GM12878 (cell line): ENCODE results near the gene DPY19L1. TPM values are rescaled to one million over a fixed set of nuclear protein-coding genes. Genes with fewer than 3 reads are reported as not detected.
"Not testable (repeated sequence)": the region's sequence is repeated elsewhere in the genome, so short reads cannot be mapped to it uniquely, and the experiment has no call there.

ENCODE experiments used
- ATAC-seq: fragments of 200-7000 bp; cut with Tn5 transposase; 3 replicates; pipeline ENCODE4 v1.9.1; 2020; ENCODE audit warnings: mild to moderate bottlenecking, moderate library complexity
- BruUV-seq: library from RNA; stranded (reverse); fragments of 400-500 nt; replicated peaks from 2 replicates; lab custom pipeline; 2021; lab: Mats Ljungman, UMichigan
- CTCF ChIA-PET: fragments of 300-600 bp; sonication (Branson Sonifier 250); formaldehyde crosslinking; extraction: SDS; loops from one replicate; lab custom pipeline; 2021; ENCODE audit warnings: inconsistent platforms; lab: Yijun Ruan, JAX
- POLR2A ChIA-PET: fragments of 350-600 bp; formaldehyde crosslinking; extraction: SDS; loops from one replicate; lab custom pipeline; 2021; ENCODE audit warnings: inconsistent platforms; lab: Charles Lee
- RAD21 ChIA-PET: fragments of 300-600 bp; sonication (Branson Sonifier 250); formaldehyde crosslinking; loops from one replicate; lab custom pipeline; 2023; ENCODE audit warnings: antibody characterized with exemption; ENCODE audit not compliant: unreplicated experiment; lab: Charles Lee
- SMC1A ChIA-PET: fragments of 300-600 bp; sonication (Branson Sonifier 250); formaldehyde crosslinking; loops from one replicate; lab custom pipeline; 2023; ENCODE audit not compliant: unreplicated experiment, uncharacterized antibody; lab: Charles Lee
- DNase-seq: peaks from one replicate; pipeline ENCODE4 v3.0.0-alpha.2; 2011; ENCODE audit warnings: low read depth, low spot score
- FAIRE-seq: peaks from 3 replicates; lab custom pipeline; 2011; peaks lifted over from hg19 to GRCh38; lab: Jason Lieb, UNC
- H2AFZ ChIP-seq: 2 replicates; pipeline ENCODE4 v1.6.0; 2011; ENCODE audit warnings: low read depth, low read length, control low read depth; ENCODE audit not compliant: control insufficient read depth
- H3K27ac ChIP-seq: 2 replicates; pipeline ENCODE4 v1.5.1; 2011; ENCODE audit warnings: control low read depth; ENCODE audit not compliant: control insufficient read depth, insufficient read depth
- H3K27me3 ChIP-seq, 2 experiments: replicated peaks in 1 of 2; 2 replicates each; pipeline versions ENCODE4 v1.6.0 to v1.6.1; 2011; ENCODE audit warnings: low read length in 1 of 2; ENCODE audit not compliant: control insufficient read depth in 2 of 2, insufficient read depth in 2 of 2
- H3K36me3 ChIP-seq, 2 experiments: 2 replicates each; pipeline ENCODE4 v1.5.1; 2011; ENCODE audit warnings: low read length in 1 of 2; ENCODE audit not compliant: control insufficient read depth in 2 of 2, insufficient read depth in 2 of 2
- H3K4me1 ChIP-seq: 2 replicates; pipeline ENCODE4 v1.6.1; 2011; ENCODE audit warnings: mild to moderate bottlenecking, low read length, moderate library complexity, mixed read lengths; ENCODE audit not compliant: control insufficient read depth, insufficient read depth
- H3K4me2 ChIP-seq: 2 replicates; pipeline ENCODE4 v1.6.0; 2011; ENCODE audit warnings: control low read depth; ENCODE audit not compliant: control insufficient read depth, insufficient read depth
- H3K4me3 ChIP-seq: fragments of 200-600 bp; sonication (generic); 2 replicates; pipeline ENCODE4 v1.5.1; 2016
- H3K79me2 ChIP-seq: 2 replicates; pipeline ENCODE4 v1.6.0; 2011; ENCODE audit warnings: low read length; ENCODE audit not compliant: control insufficient read depth, insufficient read depth
- H3K9ac ChIP-seq: 2 replicates; pipeline ENCODE4 v1.8.0; 2011; ENCODE audit warnings: low read length, control low read depth, mixed read lengths; ENCODE audit not compliant: control insufficient read depth, insufficient read depth
- H3K9me3 ChIP-seq: replicated peaks from 3 replicates; pipeline ENCODE4 v1.5.1; 2011; ENCODE audit warnings: mild to moderate bottlenecking, low read length; ENCODE audit not compliant: control insufficient read depth, insufficient read depth
- H4K20me1 ChIP-seq: 2 replicates; pipeline ENCODE4 v1.6.0; 2011; ENCODE audit not compliant: control insufficient read depth, insufficient read depth
- BACH1 ChIP-seq: fragments of 450-650 bp; IDR thresholded peaks from 2 replicates; pipeline ENCODE4 v1.6.1; 2017; ENCODE audit warnings: mild to moderate bottlenecking, borderline replicate concordance
- BMI1 ChIP-seq: fragments of 450-650 bp; IDR thresholded peaks from 2 replicates; pipeline ENCODE4 v1.6.1; 2016; ENCODE audit warnings: mild to moderate bottlenecking, moderate library complexity, borderline replicate concordance
- ESRRA ChIP-seq: IDR thresholded peaks from 2 replicates; pipeline ENCODE4 v1.6.1; 2012; ENCODE audit warnings: mild to moderate bottlenecking, low read length, improper control_type of control experiment
- GABPA ChIP-seq: IDR thresholded peaks from 2 replicates; pipeline ENCODE4 v1.6.1; 2014; ENCODE audit warnings: antibody characterized with exemption, low read depth, mild to moderate bottlenecking, inconsistent platforms
- NFYA ChIP-seq: IDR thresholded peaks from 2 replicates; pipeline ENCODE4 v1.6.1; 2011; ENCODE audit warnings: low read depth, mild to moderate bottlenecking, low read length, improper control_type of control experiment, borderline replicate concordance
- RFX5 ChIP-seq: IDR thresholded peaks from 2 replicates; pipeline ENCODE4 v1.6.1; 2011; ENCODE audit warnings: low read depth, low read length, improper control_type of control experiment
- WGBS: methylation state at CpG from one replicate; pipeline ENCODE4 v1.1.6; 2016; ENCODE audit warnings: low lambda C conversion rate; ENCODE audit not compliant: insufficient replicate concordance, insufficient coverage; ENCODE audit errors: missing lambda C conversion rate; 5-methylcytosine and 5-hydroxymethylcytosine counted together
- in situ Hi-C: fragments of 300-500 bp; cut with MboI; formaldehyde crosslinking; loops from 9 replicates; pipeline ENCODE4 v1.14.3; 2018; ENCODE audit warnings: mixed read lengths
- intact Hi-C: fragments of 100-400 bp; cut with micrococcal nuclease; formaldehyde crosslinking; loops from one replicate; pipeline ENCODE4 v1.14.2; 2022; ENCODE audit not compliant: unreplicated experiment
- polyA plus RNA-seq, 11 experiments: library from polyadenylated mRNA; depleted of rRNA in 4 of 11; unstranded in 6 of 11; stranded (reverse) in 5 of 11; fragments of >200 nt; fragmentation: Nextera tagmentation in 4 of 11; fragmentation: Illumina TruSeq in 1 of 11; extraction: Ambion mirVana in 4 of 11; extraction: Trizol in 1 of 11; gene quantifications; 1 replicate in 1 of 11; 2 replicates in 10 of 11; pipeline versions ENCODE4 v1.2.1 to v1.2.3, GENCODE V29; 2011 to 2016; ENCODE audit warnings: inconsistent platforms in 2 of 11, missing spikeins in 2 of 11, low read depth in 1 of 11
- total RNA-seq, 4 experiments: library from RNA; depleted of rRNA in 3 of 4; stranded (reverse); fragments of >200 nt in 3 of 4; fragmentation: Illumina TruSeq in 1 of 4; extraction: Trizol in 1 of 4; gene quantifications; 2 replicates each; pipeline versions ENCODE4 v1.2.1 to v1.2.3, GENCODE V29; 2013 to 2021
- TF ChIP-seq, protein P1 (sequence below): fragments of 450-650 bp; IDR thresholded peaks from 2 replicates; pipeline ENCODE4 v1.6.1; 2017; ENCODE audit warnings: mild to moderate bottlenecking, moderate library complexity
- TF ChIP-seq, protein P2 (sequence below): IDR thresholded peaks from 2 replicates; pipeline ENCODE4 v1.6.1; 2011; ENCODE audit warnings: mild to moderate bottlenecking, low read depth, low read length, moderate library complexity; ENCODE audit not compliant: insufficient replicate concordance
- TF ChIP-seq, protein P3 (sequence below): IDR thresholded peaks from 2 replicates; pipeline ENCODE4 v1.6.1; 2011; ENCODE audit warnings: low read depth, low read length, improper control_type of control experiment, borderline replicate concordance

DPY19L1 gene
- total and polyA plus RNA-seq, 10 of the 15 experiments (the other 5 are each of a cell fraction or from before 2014, with no cell fraction given), result 0.47 to 35.4 (median 3.8) TPM

DNA sequence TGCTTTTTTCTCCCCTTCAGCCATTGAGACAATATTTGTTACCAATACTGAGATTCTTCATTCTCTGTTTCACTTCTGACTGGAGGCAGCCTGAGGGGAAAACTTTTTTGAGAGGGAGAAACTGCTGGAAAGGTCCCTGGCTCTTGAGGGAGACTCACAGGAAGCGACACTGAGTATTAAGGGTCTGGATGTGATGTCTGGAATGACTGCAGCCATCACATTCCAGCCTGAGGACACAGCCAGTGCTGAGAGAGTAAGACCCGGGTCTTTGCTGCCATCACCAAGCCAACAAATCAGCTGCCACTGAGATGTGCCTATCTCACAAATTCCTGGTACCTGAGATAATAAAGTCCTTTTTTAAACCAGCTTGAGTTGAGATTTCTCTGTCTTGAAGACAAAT, 157.4 kb downstream of the DPY19L1 start (continued):
- no peak for TF ChIP-seq NFYA
- no peak for TF ChIP-seq RFX5
- TF ChIP-seq, protein P1, sequence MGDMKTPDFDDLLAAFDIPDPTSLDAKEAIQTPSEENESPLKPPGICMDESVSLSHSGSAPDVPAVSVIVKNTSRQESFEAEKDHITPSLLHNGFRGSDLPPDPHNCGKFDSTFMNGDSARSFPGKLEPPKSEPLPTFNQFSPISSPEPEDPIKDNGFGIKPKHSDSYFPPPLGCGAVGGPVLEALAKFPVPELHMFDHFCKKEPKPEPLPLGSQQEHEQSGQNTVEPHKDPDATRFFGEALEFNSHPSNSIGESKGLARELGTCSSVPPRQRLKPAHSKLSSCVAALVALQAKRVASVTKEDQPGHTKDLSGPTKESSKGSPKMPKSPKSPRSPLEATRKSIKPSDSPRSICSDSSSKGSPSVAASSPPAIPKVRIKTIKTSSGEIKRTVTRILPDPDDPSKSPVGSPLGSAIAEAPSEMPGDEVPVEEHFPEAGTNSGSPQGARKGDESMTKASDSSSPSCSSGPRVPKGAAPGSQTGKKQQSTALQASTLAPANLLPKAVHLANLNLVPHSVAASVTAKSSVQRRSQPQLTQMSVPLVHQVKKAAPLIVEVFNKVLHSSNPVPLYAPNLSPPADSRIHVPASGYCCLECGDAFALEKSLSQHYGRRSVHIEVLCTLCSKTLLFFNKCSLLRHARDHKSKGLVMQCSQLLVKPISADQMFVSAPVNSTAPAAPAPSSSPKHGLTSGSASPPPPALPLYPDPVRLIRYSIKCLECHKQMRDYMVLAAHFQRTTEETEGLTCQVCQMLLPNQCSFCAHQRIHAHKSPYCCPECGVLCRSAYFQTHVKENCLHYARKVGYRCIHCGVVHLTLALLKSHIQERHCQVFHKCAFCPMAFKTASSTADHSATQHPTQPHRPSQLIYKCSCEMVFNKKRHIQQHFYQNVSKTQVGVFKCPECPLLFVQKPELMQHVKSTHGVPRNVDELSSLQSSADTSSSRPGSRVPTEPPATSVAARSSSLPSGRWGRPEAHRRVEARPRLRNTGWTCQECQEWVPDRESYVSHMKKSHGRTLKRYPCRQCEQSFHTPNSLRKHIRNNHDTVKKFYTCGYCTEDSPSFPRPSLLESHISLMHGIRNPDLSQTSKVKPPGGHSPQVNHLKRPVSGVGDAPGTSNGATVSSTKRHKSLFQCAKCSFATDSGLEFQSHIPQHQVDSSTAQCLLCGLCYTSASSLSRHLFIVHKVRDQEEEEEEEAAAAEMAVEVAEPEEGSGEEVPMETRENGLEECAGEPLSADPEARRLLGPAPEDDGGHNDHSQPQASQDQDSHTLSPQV, result no peak
- TF ChIP-seq, protein P2, sequence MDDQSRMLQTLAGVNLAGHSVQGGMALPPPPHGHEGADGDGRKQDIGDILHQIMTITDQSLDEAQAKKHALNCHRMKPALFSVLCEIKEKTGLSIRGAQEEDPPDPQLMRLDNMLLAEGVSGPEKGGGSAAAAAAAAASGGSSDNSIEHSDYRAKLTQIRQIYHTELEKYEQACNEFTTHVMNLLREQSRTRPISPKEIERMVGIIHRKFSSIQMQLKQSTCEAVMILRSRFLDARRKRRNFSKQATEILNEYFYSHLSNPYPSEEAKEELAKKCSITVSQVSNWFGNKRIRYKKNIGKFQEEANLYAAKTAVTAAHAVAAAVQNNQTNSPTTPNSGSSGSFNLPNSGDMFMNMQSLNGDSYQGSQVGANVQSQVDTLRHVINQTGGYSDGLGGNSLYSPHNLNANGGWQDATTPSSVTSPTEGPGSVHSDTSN, result no peak
- TF ChIP-seq, protein P3, sequence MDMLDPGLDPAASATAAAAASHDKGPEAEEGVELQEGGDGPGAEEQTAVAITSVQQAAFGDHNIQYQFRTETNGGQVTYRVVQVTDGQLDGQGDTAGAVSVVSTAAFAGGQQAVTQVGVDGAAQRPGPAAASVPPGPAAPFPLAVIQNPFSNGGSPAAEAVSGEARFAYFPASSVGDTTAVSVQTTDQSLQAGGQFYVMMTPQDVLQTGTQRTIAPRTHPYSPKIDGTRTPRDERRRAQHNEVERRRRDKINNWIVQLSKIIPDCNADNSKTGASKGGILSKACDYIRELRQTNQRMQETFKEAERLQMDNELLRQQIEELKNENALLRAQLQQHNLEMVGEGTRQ, result no peak
- TF ChIP-seq ESRRA, result no peak
- TF ChIP-seq BACH1, result no peak
- no peak for TF ChIP-seq BMI1
- TF ChIP-seq GABPA, result no peak

DNA sequence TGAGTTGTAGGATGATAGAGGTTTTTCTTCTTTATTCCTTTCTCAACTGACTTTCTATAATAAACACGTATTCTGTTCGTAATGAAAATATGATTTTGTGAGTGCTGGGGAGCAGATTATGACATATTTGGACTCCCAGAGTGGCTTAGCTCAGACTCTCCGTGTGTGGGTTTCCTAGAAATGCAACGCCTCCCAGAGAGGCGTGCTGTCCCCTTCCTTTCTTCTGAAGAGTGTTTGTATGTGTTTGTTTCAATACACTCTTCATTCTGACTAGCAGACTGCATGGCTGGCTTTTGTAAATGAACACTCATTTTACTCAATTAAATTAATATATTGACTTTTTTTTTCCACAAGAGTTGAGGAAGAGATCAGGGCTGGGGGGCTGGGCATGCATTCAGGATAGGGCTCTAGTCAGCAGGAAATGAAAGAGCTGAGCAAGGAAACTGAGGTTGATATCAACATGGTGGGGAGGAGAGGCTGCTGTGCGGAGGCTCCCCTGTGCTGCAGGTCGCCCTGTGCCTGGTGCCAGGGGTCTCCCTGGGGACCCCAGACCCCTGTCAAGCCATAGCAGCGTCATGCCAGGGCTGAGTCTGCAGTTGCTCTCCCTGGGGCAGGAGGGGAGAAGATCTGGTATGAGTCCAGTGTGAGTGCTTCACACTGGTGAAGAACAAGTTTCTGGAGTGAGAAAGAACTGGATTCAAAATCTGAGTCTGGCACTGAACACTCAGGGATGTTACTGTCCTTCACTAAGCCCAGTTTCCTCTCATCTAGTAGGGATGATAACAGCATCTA, 158.1 kb downstream of the DPY19L1 start:
- 8% methylated on average over 8 of the region's 8 CpGs for WGBS
- H4K20me1 ChIP-seq, H3K36me3 ChIP-seq, in situ Hi-C loops, BruUV-seq, H3K9ac ChIP-seq, H3K4me1 ChIP-seq, H2AFZ ChIP-seq, CTCF ChIA-PET, H3K27ac ChIP-seq, ATAC-seq, H3K4me2 ChIP-seq, RAD21 ChIA-PET, intact Hi-C loops, H3K4me3 ChIP-seq, H3K79me2 ChIP-seq, DNase-seq, SMC1A ChIA-PET, H3K9me3 ChIP-seq, H3K27me3 ChIP-seq, POLR2A ChIA-PET, FAIRE-seq: not testable (repeated sequence)
